GM10266 (cell line): ENCODE results near the gene DEPDC1B.
"Not testable (repeated sequence)": the region's sequence is repeated elsewhere in the genome, so short reads cannot be mapped to it uniquely, and the experiment has no call there.

Source experiments
- DNase-seq: peaks from one replicate; pipeline ENCODE4 v3.0.0; 2012; ENCODE audit errors: extremely low spot score
- CTCF ChIP-seq: IDR thresholded peaks from 2 replicates; pipeline ENCODE4 v1.5.1; 2012; ENCODE audit warnings: mild to moderate bottlenecking, low read depth; ENCODE audit not compliant: control insufficient read depth, insufficient read depth; ENCODE audit errors: missing control alignments

DEPDC1B gene

GRCh38 chr5:60576425-60576824 is 123.5 kb downstream of the DEPDC1B start:
- DNase-seq = no peak
- no peak for TF ChIP-seq CTCF

- no peak for DNase-seq
- TF ChIP-seq CTCF = no peak
These were observed 131.3 kb downstream of the DEPDC1B start for GRCh38 chr5:60568646-60569045.

GRCh38 chr5:60563696-60564324 is 136.2 kb downstream of the DEPDC1B start:
- no peak for TF ChIP-seq CTCF

GRCh38 chr5:60553291-60553690 is 146.7 kb downstream of the DEPDC1B start:
- not testable (repeated sequence) for DNase-seq

More at GRCh38 chr5:60563696-60564324, 136.2 kb downstream of the DEPDC1B start:
- DNase-seq = no peak

GRCh38 chr5:60551829-60552228 is 148.1 kb downstream of the DEPDC1B start:
- no peak for DNase-seq
- TF ChIP-seq CTCF = no peak

- DNase-seq = no peak
- no peak for TF ChIP-seq CTCF
These were observed 148.7 kb downstream of the DEPDC1B start for GRCh38 chr5:60551250-60551649.

- no peak for DNase-seq
- TF ChIP-seq CTCF = no peak
These were observed 149.7 kb downstream of the DEPDC1B start for GRCh38 chr5:60550311-60550710.

GRCh38 chr5:60549841-60550240 is 150.1 kb downstream of the DEPDC1B start:
- no peak for TF ChIP-seq CTCF
- no peak for DNase-seq
